ENCODE data around the gene FTCDNL1. TPM values are rescaled to one million over a fixed set of nuclear protein-coding genes. Genes with fewer than 3 reads are reported as not detected.

The FTCDNL1 gene
- total RNA-seq, 1 experiment from 2014 or later = 2.0 TPM

DNA sequence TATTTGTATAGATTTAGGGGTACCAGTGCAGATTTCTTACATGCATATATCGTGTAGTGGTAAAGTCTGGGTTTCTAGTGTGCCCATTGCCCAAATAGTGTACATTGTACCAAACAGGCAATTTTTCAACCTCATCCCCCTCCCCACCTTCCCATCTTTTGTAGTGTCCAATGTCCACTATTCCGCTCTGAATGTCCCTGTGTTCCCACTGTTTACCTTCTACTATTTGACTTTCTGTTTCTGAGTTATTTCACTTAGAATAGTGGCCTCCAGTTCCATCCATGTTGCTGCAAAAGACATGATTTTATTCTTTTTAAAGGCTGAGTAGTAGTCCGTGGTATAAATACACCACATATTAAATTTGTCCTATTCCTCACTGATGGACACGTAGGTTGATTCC lies 132.9 kb downstream of the FTCDNL1 start:
- no peak overlapping the region for H4K91ac ChIP-seq (ENCODE audit: insufficient read length, low read depth, low read length)
- H4K8ac ChIP-seq (replicated peaks; ENCODE audit: insufficient read length, low read depth, low read length) = no peak overlapping the region
- no peaks in the 10 kb centered on the region; a peak in 2 of 5 replicates for H3K9me3 Mint-ChIP-seq

More for the DNA sequence above, 132.9 kb downstream of the FTCDNL1 start:
- no peaks in the 10 kb centered on the region for H3K79me1 ChIP-seq (ENCODE audit: insufficient read depth, low read depth, low read length, poor library complexity, severe bottlenecking)
- no peak overlapping the region for H2BK15ac ChIP-seq (ENCODE audit: low read depth, low read length)
- H3K79me2 ChIP-seq (ENCODE audit: insufficient read depth, low read length) = no peaks in the 10 kb centered on the region
- H2BK20ac ChIP-seq (ENCODE audit: low read depth, low read length, poor library complexity, severe bottlenecking) = no peak overlapping the region
- no peaks in the 10 kb centered on the region for H3K4me1 ChIP-seq (ENCODE audit: insufficient read depth, low read length)
- no peak overlapping the region for H2BK12ac ChIP-seq (ENCODE audit: insufficient read length, low read depth, low read length)
- H4K5ac ChIP-seq (ENCODE audit: insufficient read length, low read depth, low read length) = no peak overlapping the region
- no peak for DNase-seq
- no peaks in the 10 kb centered on the region for H3K4me1 Mint-ChIP-seq
- H2AFZ ChIP-seq (ENCODE audit: low read length) = no peak overlapping the region
- TF ChIP-seq CTCF (conservative IDR thresholded peaks at IDR 0.05) = no peak
- H2BK120ac ChIP-seq (ENCODE audit: low read depth, low read length, poor library complexity, severe bottlenecking) = no peak overlapping the region
- H3K4ac ChIP-seq (ENCODE audit: low read depth, low read length) = no peak overlapping the region
- no peak overlapping the region for H3K18ac ChIP-seq (ENCODE audit: insufficient read length, low read depth, low read length)
- no peaks in the 10 kb centered on the region for H3K9me3 ChIP-seq (ENCODE audit: control insufficient read depth, low read depth, low read length)
- no peaks in the 10 kb centered on the region; the same call in 1 of the 2 replicates for H3K27me3 Mint-ChIP-seq (ENCODE audit: low read depth)
- no peaks in the 10 kb centered on the region for H3K23me2 ChIP-seq (ENCODE audit: insufficient read length, low read depth, low read length, poor library complexity, severe bottlenecking)
- no peak overlapping the region for H2AK5ac ChIP-seq (ENCODE audit: insufficient read length, low read length)
- H3K36me3 Mint-ChIP-seq (ENCODE audit: insufficient read depth in 1 of 3, low read depth in 3 of 3) = no peaks in the 10 kb centered on the region
- no peak overlapping the region for H3K9ac ChIP-seq (ENCODE audit: extremely low read depth, insufficient read length, low read length)
- no peak overlapping the region for H2BK5ac ChIP-seq (ENCODE audit: insufficient read length, low read length)
- no peak overlapping the region for H3K23ac ChIP-seq (ENCODE audit: insufficient read length, low read depth, low read length)
- H3K14ac ChIP-seq (ENCODE audit: insufficient read depth, low read length) = no peak overlapping the region
- H3K56ac ChIP-seq (ENCODE audit: insufficient read length, low read depth, low read length) = no peak overlapping the region
- H3K27ac Mint-ChIP-seq = no peak overlapping the region
- WGBS (ENCODE audit: extremely low coverage, insufficient read length, low lambda C conversion rate) = no CpG with 5 or more reads among the region's 4 CpGs
- H3K27me3 ChIP-seq (ENCODE audit: insufficient read depth, low read length) = no peaks in the 10 kb centered on the region
- H3K4me3 Mint-ChIP-seq = no peak overlapping the region
- H4K20me1 ChIP-seq (ENCODE audit: control insufficient read depth, insufficient read depth, insufficient read length) = no peaks in the 10 kb centered on the region
- H3K27ac ChIP-seq (ENCODE audit: insufficient read length, low read depth, low read length) = no peak overlapping the region
- H3K4me2 ChIP-seq (ENCODE audit: insufficient read depth, insufficient read length, low read length) = no peak overlapping the region
- H3T11ph ChIP-seq (ENCODE audit: low read length) = no peak overlapping the region

All from H9 (cell line).